Measurements from ENCODE around the gene ARHGAP26.

ARHGAP26 gene

DNA sequence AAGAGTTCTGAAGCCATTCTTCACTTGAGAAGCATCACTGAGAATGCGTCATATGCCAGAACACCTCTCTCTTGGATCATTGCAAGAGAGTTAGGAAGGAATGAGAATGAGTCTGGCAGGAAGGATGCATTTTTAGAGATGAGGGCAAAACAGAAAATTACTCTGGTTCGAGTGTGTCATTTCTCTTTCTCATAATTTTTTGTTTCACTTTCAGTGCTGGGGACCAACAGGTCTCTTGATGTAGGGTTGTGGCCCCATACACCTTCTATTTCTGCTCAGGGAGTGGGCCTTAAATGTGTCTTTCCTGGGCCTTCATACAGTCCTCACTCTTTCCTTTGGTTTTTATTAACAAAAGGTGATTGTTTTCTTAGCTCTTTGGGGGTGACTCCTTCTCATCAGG is 330.9 kb downstream of the ARHGAP26 start:
- no peak for DNase-seq (ENCODE audit: extremely low read depth, low read depth)
- no peak overlapping the region for H3K4me3 ChIP-seq (replicated peaks; ENCODE audit: low read depth, low read length)
- TF ChIP-seq, protein P1, sequence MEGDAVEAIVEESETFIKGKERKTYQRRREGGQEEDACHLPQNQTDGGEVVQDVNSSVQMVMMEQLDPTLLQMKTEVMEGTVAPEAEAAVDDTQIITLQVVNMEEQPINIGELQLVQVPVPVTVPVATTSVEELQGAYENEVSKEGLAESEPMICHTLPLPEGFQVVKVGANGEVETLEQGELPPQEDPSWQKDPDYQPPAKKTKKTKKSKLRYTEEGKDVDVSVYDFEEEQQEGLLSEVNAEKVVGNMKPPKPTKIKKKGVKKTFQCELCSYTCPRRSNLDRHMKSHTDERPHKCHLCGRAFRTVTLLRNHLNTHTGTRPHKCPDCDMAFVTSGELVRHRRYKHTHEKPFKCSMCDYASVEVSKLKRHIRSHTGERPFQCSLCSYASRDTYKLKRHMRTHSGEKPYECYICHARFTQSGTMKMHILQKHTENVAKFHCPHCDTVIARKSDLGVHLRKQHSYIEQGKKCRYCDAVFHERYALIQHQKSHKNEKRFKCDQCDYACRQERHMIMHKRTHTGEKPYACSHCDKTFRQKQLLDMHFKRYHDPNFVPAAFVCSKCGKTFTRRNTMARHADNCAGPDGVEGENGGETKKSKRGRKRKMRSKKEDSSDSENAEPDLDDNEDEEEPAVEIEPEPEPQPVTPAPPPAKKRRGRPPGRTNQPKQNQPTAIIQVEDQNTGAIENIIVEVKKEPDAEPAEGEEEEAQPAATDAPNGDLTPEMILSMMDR (IDR thresholded peaks at IDR 0.05; ENCODE audit: low read depth, low read length, missing control alignments) = no peak

DNA sequence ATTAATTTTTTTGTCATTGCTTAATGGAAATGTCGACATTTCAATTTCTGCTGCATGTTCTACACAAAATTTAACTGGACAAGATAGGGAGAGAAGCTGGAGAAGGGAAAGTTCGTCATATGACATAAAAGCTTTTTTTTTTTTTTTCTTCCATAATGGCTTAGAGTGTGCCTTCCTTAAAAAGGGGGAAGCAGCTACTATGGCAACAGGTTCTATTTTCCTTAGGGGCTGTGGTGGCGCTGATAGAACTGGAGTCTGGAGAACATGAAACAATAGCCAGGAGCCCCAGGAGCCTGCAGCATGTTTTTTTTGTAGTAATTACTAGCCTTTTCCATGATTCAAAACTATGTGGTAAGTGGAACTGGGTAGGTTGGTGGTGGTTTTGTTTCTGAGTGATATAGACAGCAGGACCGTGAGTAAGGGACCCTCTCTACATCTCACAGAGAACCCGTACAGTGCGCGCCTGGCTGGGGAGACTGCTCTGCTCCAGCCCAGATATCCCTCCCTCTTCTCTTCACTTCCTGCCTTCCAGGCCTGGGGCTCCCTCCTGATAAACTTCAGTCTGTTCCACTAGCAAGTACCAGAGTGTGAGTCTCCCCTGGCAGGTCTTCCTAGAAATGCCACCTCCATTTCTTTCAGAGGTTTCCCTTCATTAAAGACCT is 331.7 kb downstream of the ARHGAP26 start:
- no peak overlapping the region for H3K4me3 ChIP-seq (replicated peaks; ENCODE audit: low read depth, low read length)
- DNase-seq (ENCODE audit: extremely low read depth, low read depth) = no peak
- TF ChIP-seq, protein P1 (IDR thresholded peaks at IDR 0.05; ENCODE audit: low read depth, low read length, missing control alignments) = no peak

DNA sequence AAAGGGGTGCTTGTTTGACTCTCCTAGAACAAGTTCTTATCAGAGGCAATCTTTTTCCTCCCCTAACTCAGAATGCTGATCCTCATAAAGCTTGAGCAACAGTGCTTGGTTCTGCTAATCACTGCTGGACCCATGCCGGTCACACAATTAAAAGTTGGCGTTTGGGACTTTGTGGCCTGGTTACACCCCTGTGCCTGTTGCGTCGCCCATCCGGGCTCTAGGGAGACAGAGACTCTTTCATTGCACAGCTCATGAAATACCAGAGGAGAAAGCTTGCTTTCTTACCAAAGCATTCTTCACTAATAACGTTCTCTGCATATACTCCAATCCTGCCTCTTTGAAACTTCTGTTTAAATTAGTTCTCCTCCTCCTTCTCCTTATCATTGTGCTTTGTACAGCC is 332.2 kb downstream of the ARHGAP26 start:
- TF ChIP-seq, protein P1 (IDR thresholded peaks at IDR 0.05; ENCODE audit: low read depth, low read length, missing control alignments) = no peak
- no peak for DNase-seq (ENCODE audit: extremely low read depth, low read depth)
- no peak overlapping the region for H3K4me3 ChIP-seq (replicated peaks; ENCODE audit: low read depth, low read length)

DNA sequence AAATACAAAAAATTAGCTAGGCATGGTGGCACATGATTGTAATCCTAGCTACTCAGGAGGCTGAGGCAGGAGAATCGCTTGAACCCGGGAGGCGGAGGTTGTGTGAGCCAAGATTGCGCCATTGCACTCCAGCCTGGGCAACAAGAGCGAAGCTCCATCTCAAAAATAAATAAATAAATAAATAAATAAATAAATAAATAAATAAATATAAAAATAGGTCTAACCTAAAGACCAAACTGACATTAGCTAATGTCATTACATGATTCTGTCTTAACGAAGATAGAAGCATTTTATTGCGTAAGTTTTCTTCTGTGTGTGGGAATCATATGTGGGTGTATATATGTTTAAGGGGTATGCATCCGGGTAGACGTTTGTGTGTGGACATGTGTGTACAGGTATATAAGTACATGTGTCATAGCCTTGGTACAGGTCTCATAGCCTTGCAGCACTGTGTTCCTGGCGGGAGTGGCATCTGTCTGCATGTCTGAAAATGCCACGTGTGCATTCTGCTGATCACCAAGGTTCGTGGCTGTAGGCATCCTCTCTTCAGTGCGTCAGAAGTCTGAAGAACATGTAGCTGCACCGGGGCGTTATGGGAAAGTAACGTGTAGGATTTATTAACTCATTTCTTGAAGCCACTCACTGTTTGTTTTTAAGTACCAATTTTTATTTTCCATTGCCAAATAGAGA is 335.2 kb downstream of the ARHGAP26 start:
- no peak for DNase-seq (ENCODE audit: extremely low read depth, low read depth)
- no peak overlapping the region for H3K4me3 ChIP-seq (replicated peaks; ENCODE audit: low read depth, low read length)
- TF ChIP-seq, protein P1 (IDR thresholded peaks at IDR 0.05; ENCODE audit: low read depth, low read length, missing control alignments) = no peak

- DNase-seq (ENCODE audit: extremely low read depth, low read depth) = peak; percentile 37
These were observed 336.0 kb downstream of the ARHGAP26 start for GRCh38 chr5:143106174-143106573.

GRCh38 chr5:143108498-143109128 is 338.4 kb downstream of the ARHGAP26 start:
- TF ChIP-seq, protein P1 (IDR thresholded peaks at IDR 0.05; ENCODE audit: low read depth, low read length, missing control alignments) = no peak
- no peak overlapping the region for H3K4me3 ChIP-seq (replicated peaks; ENCODE audit: low read depth, low read length)
- DNase-seq (ENCODE audit: extremely low read depth, low read depth) = no peak

More at GRCh38 chr5:143106174-143106573, 336.0 kb downstream of the ARHGAP26 start:
- TF ChIP-seq, protein P1 (IDR thresholded peaks at IDR 0.05; ENCODE audit: low read depth, low read length, missing control alignments) = peak; percentile 21
- no peak overlapping the region for H3K4me3 ChIP-seq (replicated peaks; ENCODE audit: low read depth, low read length)

Data from HFF-Myc (cell line).